A673 (cell line): ENCODE results near the gene DMC1. TPM values are rescaled to one million over a fixed set of nuclear protein-coding genes. Genes with fewer than 3 reads are reported as not detected.

Experiments
- BruUV-seq: library from RNA; stranded (reverse); fragments of 400-500 nt; replicated peaks from 2 replicates; lab custom pipeline; 2021; lab: Mats Ljungman, UMichigan
- CTCF ChIA-PET: fragments of 300-600 bp; sonication (Branson Sonifier 250); formaldehyde crosslinking; loops from one replicate; lab custom pipeline; 2022; ENCODE audit warnings: antibody characterized with exemption; lab: Charles Lee
- POLR2A ChIA-PET: fragments of 300-600 bp; sonication (Branson Sonifier 250); formaldehyde crosslinking; loops from one replicate; lab custom pipeline; 2022; ENCODE audit warnings: antibody characterized with exemption; ENCODE audit not compliant: low non-redundant PET; lab: Charles Lee
- DNase-seq: peaks from one replicate; pipeline ENCODE4 v3.0.0-alpha.2; 2015; ENCODE audit warnings: low spot score
- H3K27ac ChIP-seq: fragments of 200-600 bp; sonication (generic); 2 replicates; pipeline ENCODE4 v1.5.1; 2016; ENCODE audit warnings: mixed run types, low read depth, mild to moderate bottlenecking, mixed read lengths, antibody characterized with exemption, low read length; ENCODE audit not compliant: poor library complexity, severe bottlenecking
- H3K27me3 ChIP-seq: fragments of 200-600 bp; sonication (generic); replicated peaks from 2 replicates; pipeline ENCODE4 v1.6.1; 2017; ENCODE audit warnings: mixed run types, low read depth, mild to moderate bottlenecking, mixed read lengths, antibody characterized with exemption, low read length; ENCODE audit not compliant: insufficient read depth, poor library complexity
- H3K36me3 ChIP-seq: fragments of 200-600 bp; sonication (generic); 2 replicates; pipeline ENCODE4 v1.6.1; 2016; ENCODE audit warnings: mixed run types, mild to moderate bottlenecking, mixed read lengths, antibody characterized with exemption, low read length; ENCODE audit not compliant: insufficient read depth, poor library complexity, severe bottlenecking
- H3K4me1 ChIP-seq: fragments of 200-600 bp; sonication (generic); 2 replicates; pipeline ENCODE4 v1.6.1; 2017; ENCODE audit warnings: mixed run types, mild to moderate bottlenecking, mixed read lengths, antibody characterized with exemption, low read length; ENCODE audit not compliant: insufficient read depth, poor library complexity, severe bottlenecking
- H3K4me3 ChIP-seq: fragments of 200-600 bp; sonication (generic); 2 replicates; pipeline ENCODE4 v1.5.1; 2016; ENCODE audit warnings: low read depth, mixed run types, mild to moderate bottlenecking, mixed read lengths, low read length; ENCODE audit not compliant: poor library complexity, severe bottlenecking
- H3K9me3 ChIP-seq: fragments of 200-600 bp; sonication (generic); 2 replicates; pipeline ENCODE4 v1.6.1; 2016; ENCODE audit warnings: mixed run types, low read depth, mild to moderate bottlenecking, mixed read lengths, antibody characterized with exemption, low read length; ENCODE audit not compliant: poor library complexity, severe bottlenecking
- CTCF ChIP-seq: fragments of 300-800, 200-600 bp; sonication (generic); conservative IDR thresholded peaks from 2 replicates; pipeline ENCODE4 v1.5.1; 2017; ENCODE audit warnings: low read depth, mild to moderate bottlenecking, antibody characterized with exemption, low read length, moderate library complexity, mixed read lengths
- EZH2 ChIP-seq: fragments of 200-600 bp; sonication (generic); IDR thresholded peaks from 2 replicates; pipeline ENCODE4 v1.6.1; 2017; ENCODE audit warnings: borderline replicate concordance, low read depth, mild to moderate bottlenecking, mixed read lengths, antibody characterized with exemption, low read length; ENCODE audit not compliant: poor library complexity, severe bottlenecking
- intact Hi-C: fragments of 100-400 bp; cut with micrococcal nuclease; formaldehyde crosslinking; loops from one replicate; pipeline ENCODE4 v1.10.0; 2022; ENCODE audit not compliant: unreplicated experiment
- total RNA-seq: library from RNA; stranded (reverse); gene quantifications from 2 replicates; pipeline ENCODE4 v1.2.3, GENCODE V29; 2021

DMC1 gene
- total RNA-seq, 1 experiment from 2014 or later = 2.3 TPM

DNA sequence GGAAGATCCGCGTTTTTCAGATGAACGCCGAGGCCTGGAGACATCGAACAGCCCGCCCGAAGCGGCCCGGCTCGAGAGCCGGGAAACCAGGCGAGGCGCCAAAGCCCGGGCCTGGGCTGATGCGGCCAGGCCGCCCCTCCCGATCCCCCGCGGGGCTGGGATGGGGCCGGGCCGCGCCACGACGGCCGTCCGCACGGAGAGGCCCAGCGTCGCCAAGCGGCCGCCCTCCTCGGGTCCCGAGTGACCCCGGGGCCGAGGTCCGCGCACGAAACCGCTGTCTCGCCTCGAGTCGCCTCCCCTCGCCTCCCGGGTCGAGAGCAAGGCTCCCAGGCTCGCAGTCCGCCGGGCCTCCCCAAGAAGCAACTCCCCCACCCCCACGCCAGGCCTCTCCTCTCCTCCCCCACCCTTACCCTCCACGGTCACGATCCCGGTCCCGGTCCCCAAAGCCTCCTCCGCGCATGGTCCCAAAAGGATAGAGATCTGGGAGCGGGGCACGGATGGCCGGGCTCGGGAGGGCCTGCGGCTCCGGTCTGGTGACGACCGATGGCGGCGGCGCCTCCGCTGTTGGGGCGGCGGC is 64.4 kb downstream of the DMC1 start:
- TF ChIP-seq CTCF (no peak), EZH2 (no peak)
- ChIA-PET POLR2A (no interaction called here), CTCF (no interaction called here)
- BruUV-seq = no TSS peak
- H3K27ac ChIP-seq = peak overlapping the region; percentile 99
- peak; percentile 65 for DNase-seq
- H3K9me3 ChIP-seq = no peaks in the 10 kb centered on the region
- peaks cover 47% of the 10 kb centered on the region for H3K36me3 ChIP-seq
- H3K27me3 ChIP-seq = no peaks in the 10 kb centered on the region
- H3K4me3 ChIP-seq = peak overlapping the region; percentile 87
- intact Hi-C loops = loop anchor here (10.0 kb wide), 1 partner anchor 199 kb away; the partner anchor contains the start of genes GTPBP1 and JOSD1
- peaks cover 14% of the 10 kb centered on the region for H3K4me1 ChIP-seq

DNA sequence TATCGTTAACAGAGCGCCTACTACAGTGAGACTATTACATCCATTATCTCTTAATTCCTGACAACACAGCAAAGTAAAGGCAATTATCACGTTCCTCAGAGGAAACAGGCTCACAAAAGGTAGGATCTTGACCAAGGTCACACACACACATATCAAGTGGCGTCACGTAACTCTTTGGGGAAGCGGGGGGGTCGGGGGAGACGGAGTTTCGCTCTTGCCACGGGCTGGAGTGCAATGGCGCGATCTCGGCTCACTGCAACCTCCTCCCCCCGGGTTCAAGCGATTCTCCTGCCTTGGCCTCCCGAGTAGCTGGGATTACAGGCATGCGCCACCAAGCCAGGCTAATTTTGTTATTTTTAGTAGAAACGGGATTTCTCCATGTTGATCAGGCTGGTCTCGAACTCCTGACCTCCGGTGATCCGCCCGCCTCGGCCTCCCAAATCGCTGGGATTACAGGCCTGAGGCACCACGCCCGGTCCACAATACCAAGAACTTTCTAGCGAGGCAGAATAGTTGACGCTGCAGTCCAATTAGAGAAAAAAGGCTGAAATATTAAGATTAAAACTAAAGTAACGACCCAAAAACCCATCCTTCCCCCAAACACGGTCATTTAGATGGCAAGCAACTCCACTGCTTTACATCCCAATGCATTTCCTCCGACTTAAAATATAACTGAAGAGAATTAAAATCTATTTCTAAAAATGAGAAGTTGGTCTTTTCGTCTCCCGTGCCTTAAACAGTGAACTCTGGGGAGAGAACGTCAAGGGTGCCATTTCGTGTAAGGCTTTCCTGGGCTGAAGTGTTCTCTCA is 65.0 kb downstream of the DMC1 start:
- Histone ChIP-seq H3K36me3 (peaks cover 54% of the 10 kb centered on the region), H3K4me1 (peaks cover 14% of the 10 kb centered on the region), H3K4me3 (peak overlapping the region; percentile 87), H3K9me3 (no peaks in the 10 kb centered on the region), H3K27me3 (no peaks in the 10 kb centered on the region), H3K27ac (peak overlapping the region; percentile 99)
- intact Hi-C loops = loop anchor here (10.0 kb wide), 1 partner anchor 200 kb away; the partner anchor contains the start of genes GTPBP1 and JOSD1
- no TSS peak for BruUV-seq
- TF ChIP-seq EZH2 = no peak
- no peak for TF ChIP-seq CTCF
- peak; percentile 36 for DNase-seq
- POLR2A ChIA-PET = no interaction called here
- CTCF ChIA-PET = no interaction called here

GRCh38 chr22:38503021-38503420 is 67.0 kb downstream of the DMC1 start:
- Histone ChIP-seq H3K36me3 (peaks cover 73% of the 10 kb centered on the region), H3K4me1 (peaks cover 14% of the 10 kb centered on the region), H3K4me3 (peak overlapping the region; percentile 87), H3K27me3 (no peaks in the 10 kb centered on the region), H3K27ac (no peak overlapping the region), H3K9me3 (no peaks in the 10 kb centered on the region)
- ChIA-PET CTCF (no interaction called here), POLR2A (no interaction called here)
- TF ChIP-seq CTCF = no peak
- BruUV-seq = no TSS peak
- DNase-seq = no peak
- intact Hi-C loops = loop anchor here (10.0 kb wide), 1 partner anchor 202 kb away; the partner anchor contains the start of genes GTPBP1 and JOSD1
